GM19025 (cell line): ENCODE results near the gene TIE1.

ENCODE experiments used
- ATAC-seq: cut with Tn5 transposase; IDR thresholded peaks from one replicate; pipeline ENCODE4 v1.9.1; 2021; ENCODE audit warnings: mild to moderate bottlenecking, low read depth, moderate library complexity; ENCODE audit not compliant: unreplicated experiment

The TIE1 gene

DNA sequence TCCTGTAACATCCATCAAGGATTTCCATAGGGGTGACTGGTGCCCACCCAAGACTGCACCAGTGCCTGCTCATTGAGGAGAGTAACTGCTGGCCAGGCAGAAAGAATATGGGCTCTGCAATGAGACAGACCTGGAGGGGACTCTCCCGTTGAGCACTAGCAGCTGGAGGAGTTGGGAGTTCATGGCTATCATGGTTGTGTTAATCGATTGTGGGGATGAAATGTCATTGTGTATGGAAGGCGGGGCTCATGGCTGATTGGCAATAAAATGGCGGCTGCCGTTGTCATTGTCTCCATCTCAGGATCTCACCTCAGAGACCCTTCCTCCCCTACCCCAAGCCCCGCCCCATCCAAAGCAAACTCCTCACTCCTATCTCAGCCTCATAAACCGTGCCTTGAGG lies 27.1 kb upstream of the TIE1 start:
- no peak for ATAC-seq

DNA sequence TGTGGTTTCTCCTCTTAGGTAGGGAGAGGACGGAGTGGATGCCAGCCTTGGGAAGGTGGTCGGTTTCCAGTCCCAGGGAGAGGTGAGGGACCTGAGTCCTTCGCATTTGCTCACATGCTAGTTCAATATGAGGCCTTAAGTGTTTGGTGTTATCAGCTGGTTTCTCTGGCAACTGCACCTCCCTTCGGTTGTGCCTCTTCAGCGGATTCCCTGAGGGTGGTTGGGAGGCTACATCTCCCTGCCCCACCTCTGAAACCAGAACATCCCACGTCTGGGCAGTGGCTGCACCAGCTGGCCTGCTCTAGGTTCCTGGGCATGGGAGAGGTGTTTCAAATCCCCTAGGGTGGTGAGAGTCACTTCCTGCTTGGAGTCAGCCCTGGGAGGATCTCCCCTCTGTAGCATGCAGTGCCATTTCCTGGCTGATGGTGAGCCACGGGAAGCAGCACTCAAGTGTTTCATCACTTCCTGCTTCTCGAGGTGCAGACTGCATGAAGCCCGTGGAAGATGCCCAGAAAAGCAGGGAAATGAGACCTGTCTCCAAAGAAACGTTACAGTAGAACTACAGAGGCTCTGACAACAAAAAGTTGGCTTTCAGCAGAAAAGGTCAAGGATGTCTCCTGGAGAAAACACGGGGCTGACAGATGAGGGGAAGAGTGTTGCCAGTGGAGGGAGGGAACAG lies 26.5 kb upstream of the TIE1 start:
- ATAC-seq, result no peak

DNA sequence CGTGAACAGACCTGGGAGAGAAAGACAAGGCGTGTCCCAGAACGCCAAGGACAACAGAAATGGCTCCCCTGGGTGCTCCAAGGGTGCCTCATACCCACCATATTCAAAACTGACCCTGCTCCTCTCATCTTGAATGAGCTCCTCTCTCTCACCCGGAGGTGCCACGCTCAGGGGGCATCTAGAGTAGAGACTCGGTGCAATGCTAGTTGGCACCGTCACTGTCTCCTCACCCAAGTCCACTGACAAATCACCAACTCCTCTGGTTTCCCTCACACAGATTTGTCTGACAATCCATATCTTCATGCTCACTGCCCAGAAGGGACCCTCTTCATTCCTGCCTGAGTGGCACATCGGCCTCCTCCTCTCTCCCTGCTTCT lies 26.0 kb upstream of the TIE1 start:
- no peak for ATAC-seq

DNA sequence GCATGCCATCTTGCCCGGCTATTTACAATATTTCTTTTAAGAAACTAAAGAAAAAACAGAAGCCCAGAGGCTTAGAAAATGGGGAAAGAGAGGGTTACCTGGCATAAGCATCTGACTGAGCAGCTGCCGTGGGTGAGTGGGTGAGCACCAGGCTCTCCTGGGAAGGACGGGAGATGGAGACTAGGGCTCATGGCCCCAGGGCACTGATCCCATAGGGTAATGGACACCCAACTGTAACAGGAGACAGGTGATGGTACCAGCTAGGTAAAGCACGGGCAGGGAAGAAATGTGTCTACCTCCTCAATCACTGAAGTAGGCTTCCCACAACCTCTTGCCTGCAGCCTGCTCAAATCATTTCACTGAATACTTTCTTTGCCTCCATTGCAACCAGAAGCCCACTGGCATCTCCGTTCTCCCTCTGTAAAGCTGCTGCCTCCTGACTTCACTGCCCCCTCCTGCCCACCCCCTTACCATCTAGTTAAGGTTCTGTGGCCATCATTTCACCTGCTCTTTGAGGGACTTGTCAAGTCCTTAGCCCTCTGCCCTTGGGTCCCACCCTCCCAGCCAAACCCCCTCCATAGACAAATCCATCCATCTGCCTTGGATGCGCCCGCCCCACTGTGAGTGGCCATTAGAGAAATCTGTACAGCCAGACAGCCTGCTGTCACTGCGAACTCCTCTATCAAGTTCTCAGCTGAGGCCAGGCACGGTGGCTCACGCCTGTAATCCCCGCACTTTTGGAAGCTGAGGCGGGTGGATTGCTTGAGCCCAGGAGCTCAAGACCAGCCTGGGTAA lies 24.8 kb upstream of the TIE1 start:
- no peak for ATAC-seq

DNA sequence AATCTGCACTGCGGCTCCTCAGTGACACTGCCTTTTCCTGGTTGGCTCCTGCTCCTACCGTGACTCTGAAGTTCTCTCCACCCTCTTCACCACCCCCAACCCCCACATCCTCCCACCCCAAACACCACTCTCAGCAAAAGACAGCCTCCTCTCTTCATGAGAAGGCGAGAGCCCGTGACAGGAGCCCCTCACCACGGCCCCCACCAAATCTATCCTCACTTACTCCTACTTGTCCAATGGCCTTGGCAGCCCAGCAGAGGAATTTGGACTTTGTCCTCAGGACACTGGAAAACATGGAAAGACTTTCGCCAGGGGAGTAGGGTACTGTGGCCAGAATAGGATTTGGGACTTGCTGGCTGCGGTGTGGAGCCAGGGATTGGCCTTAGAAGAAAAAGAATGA lies 24.1 kb upstream of the TIE1 start:
- no peak for ATAC-seq

DNA sequence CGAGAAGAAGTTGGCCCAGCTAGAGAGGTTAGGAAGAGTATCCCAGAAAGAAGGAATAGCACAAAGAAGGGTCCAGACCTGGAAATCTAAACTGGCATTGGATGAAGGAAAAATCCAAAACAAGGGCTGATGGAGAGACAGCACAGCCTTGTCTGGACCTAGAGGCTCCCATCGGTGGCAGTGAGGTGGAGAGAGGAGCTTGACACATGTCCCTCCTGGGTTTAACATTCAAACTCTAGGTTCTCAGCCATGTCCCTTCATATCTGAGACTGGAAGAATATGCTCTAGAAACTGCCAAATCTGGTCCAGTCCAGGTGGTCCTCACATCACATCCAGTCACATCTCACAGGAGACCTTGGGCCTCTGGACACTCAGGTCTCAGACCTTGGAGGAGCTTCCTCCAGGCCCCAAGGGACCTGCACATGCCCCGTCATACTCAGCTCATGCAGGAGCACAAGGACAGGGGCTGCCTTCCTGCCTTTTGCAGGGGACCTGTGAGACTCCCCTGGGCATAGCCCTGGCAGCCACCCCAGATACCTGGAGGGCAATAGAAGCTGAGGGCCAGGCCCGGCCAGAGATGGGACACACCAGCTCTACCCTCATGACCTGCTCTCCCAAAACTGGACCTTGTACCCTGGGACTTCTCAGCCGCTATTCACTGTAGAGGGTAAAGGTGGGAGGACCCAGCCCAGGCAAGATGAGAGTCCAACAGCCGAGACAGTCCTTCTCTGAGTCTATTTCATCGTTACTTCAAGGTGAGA lies 23.5 kb upstream of the TIE1 start:
- no peak for ATAC-seq

DNA sequence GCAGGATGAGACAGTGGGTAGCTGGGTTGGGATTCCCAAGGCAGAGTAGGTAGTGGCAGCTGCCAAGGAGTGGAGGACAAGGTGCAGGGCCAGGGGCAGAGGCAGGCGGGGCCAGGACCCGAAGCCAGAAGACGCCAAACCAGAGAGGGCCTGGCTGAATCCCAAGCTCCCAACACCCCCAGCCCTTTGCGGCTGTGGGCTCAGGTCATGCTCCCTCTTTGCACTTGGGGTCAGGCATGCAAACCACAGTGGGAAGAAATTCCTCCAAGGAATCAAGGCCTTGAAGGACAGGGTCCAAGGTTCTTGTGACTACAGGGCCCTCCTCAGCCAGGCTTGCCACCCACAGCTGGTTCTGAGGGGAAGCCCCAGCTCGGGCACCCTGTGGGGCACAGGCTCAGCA lies 21.6 kb upstream of the TIE1 start:
- no peak for ATAC-seq

DNA sequence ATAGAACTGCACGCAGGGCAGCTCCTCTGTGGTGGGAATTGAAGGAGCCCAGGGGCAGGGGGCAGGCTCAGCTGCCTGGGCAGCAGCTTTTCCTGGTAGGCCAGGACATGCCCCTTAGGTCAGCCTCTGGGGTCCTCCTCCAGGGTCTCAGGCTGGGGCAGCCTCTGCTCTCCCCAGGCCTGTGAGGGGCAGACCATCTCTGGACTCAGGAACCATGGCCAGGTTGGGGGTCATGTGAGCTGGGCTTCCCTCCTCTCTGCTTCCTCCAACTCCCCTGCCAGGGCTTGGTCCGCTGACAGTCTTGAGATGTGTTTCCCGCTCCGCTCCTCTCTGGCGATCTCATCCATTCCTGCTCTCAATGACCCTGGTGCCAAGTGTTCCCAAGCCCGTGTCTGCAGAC lies 21.1 kb upstream of the TIE1 start:
- ATAC-seq, result no peak

DNA sequence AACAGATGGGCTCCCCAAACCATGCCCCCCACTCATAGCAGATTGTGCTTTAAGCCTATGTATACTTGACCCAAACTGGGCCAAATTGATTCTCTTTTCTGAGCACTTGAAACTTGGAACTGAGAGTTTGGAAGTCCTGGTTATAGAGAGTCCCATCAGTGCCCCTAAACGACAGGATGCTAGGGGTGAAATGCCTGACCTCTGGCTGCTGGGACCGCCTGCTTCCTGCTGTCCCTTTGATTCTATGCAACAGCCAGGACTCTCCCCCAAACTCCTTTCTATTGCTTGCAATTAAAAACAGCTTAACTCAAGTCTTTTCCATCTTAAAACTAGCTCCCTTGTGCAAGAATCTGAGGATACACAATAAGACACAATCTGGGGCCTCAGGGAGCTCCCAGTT lies 20.1 kb upstream of the TIE1 start:
- ATAC-seq, result no peak

DNA sequence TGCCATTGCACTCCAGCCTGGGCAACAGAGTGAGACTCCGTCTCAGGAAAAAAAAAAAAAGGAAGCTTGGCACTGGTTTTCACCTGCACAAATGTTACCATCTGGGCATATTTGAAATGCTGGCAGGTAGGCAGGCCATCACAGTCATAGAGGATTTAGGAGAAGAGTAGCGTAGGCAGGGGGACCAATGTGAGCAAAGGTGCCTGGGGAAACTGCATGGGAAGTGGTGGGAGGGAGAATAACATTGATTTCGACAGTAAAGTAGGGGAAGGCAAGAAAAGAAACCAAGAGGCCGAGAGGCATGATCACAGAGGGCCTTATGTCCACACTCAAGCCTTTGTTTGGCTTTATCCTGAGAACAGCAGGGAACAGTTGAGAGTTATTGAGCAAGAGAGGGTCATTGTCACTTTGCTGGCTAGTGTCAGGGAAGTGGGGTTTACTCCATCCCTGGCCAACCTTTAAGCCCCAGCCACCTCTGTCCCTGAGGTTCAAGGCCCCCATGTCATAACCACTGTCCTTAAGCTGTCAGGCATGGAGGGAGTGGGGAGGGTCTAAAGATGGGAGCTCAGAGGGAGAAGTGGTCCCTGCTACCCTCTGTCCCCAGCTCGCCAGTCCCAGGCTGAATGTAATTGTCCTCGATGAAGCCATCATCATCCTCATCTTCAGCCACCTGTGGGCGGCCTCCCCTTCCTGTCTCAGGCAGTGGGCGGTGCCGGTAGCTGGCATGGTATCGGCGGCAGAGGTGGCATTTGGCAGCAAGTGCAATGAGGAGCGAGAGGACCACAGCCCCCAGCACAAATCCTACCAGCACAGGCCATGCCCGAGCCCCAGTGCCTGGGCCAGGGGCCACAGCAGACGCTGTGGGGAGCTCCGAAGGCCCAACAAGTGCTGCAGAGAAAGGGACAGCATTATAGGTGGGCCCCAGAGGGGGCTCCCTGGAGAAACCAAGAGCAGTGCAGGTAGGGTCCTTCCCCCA lies 18.3 kb upstream of the TIE1 start:
- ATAC-seq, result no peak

DNA sequence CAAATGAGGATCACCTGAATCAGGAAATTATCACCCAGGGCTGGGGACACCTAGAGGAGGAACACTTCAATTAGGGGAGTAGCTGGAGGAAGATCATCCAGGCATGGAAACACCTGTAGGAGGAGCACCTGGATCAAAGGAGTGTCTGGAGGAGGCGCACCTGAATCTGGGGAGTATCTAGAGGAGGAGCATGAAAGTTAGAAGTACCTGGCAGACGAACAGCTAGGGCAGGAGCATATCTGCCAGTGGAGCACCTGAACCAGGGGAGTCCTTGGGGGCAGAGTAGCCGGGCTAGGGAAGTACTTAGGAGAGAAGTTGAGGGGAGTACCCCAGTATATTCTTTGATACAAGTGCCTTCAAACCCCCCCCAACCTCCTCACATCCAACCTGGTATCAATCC lies 16.7 kb upstream of the TIE1 start:
- ATAC-seq, result no peak

DNA sequence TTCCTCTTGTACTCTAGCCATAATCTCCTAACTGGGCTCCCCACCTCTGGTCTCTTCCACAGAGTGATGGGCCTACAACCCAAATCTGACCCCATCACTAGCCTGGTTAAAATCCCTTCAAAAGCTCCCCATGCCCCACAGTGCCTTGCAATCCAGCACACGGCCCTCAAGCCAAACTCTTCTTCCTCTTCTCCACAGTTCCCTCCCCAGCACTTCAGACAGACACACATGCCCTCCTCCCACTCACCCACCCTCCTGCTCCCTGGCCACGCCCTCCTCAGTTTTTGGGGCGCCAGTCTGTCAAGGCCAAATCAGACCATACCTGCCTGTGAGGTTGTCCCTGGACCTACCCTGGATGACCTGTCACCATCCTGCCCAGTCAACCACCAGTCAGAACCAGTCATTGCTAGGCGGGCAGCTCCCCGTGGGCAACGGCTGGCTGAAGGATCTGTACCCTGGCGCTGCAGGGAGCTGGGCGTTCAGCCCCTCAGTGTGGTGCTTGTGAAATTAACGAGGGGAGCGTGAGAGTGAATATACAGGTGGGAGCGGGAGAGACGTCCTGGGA lies 16.2 kb upstream of the TIE1 start:
- ATAC-seq, result no peak

DNA sequence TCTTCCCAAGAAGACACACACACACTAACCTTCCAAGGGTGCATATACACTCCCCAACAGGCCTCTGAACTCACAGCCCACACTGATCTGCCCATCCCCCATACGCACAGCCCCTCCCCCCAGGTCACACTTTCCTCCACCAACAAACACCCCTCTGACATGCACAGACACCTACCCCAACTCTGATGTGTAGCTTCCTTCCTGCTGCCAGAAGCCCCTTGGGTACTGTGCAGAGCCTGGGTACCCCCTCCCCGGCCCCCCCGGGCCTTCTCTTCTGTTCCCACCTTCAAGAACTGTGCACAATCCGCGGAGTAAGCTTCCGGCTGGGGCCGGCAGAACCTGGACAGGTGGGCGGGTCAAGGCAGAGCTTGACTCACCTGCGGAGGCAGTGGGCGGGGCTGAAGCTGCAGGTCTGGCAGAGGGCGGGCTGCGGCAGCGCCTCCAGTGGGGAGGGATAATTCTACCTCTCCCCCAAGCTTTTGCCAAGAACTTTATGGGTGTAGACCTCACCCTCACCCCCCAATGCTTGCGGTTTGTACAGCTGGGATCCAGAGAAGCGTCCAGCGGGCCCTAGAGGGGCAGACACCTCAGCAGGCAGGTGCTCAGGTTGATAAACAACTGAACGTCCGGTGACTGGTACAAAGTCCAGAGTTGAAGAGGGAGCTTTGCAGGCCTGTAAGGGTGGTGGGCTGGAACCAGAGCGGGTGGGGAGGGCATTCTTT lies 15.4 kb upstream of the TIE1 start, which contains the start of gene C1orf210:
C1orf210 (minus strand) TSS at position 313 of the 722 bp plus-strand sequence. CDS start 2,311 bp downstream, outside the sequence.
- no peak for ATAC-seq

DNA sequence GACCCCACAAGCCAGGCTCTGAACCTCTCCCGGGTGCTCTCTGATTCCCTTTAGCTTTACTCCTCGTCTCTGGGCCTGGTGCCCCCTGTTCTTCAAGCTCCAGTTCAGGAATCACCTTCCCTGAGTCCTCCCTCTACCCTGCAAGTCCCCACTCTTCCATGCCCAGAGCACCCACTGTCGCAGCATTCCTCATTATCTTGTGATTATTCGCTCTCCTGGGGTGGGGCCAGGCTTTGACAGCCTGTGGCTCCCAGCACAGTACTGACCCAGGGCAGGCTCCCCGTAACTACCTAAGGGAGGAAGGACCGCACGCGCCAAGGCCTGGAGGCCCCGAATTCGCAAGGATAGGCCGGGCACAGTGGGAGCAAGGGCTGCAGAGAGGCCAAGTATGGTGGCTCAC lies 14.7 kb upstream of the TIE1 start:
- no peak for ATAC-seq

DNA sequence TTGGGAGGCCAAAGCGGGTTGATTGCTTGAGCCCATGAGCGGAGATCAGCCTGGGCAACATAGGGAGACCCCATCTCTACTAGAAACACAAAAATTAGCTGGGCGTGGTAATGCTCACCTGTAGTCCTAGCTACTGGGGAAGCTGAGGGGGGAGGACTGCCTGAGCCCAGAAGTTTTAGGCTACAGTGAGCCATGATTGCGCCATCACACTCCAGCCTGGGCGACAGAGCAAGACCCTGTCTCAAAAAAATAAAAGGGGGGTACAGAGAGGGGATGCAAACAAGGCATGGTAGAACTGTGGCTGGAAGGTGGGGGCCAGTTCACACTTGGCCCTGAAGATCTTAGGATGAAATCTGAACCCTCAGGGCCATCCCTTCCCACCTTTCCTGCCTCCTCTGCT lies 14.2 kb upstream of the TIE1 start:
- no peak for ATAC-seq

DNA sequence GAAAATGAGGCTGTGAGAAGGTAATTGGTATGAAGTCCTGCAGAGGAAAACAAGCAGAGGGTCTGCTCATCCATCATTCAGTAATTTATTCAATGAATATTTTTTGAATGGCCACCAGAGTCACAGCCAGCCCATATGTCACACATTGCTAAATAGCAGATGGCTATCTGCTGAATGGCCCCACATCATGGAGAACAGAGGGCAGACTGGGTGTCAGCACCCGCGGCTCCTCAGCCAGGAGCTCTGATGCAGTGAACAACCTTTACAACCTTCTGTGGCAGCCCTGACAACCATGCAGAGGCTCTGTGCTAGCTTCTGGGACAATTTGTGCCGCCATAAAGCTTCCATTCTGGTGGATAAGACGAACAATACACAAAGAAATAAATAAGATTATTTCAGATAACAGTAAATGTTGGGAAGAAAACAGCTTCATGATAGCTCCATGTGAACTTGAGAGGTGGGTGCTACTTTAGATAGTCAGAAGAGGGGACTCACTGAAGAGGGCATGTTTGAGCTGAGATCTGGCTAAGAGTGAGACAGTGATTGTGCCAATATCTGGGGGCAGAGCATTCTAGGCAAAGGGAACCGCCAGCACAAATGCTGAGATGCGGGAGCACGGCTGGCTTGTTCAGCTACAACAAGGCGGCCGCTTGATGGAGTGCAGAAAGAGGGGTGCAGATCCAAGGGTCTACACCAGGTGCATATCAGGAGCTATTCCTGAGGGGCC lies 12.6 kb upstream of the TIE1 start:
- ATAC-seq, result no peak

DNA sequence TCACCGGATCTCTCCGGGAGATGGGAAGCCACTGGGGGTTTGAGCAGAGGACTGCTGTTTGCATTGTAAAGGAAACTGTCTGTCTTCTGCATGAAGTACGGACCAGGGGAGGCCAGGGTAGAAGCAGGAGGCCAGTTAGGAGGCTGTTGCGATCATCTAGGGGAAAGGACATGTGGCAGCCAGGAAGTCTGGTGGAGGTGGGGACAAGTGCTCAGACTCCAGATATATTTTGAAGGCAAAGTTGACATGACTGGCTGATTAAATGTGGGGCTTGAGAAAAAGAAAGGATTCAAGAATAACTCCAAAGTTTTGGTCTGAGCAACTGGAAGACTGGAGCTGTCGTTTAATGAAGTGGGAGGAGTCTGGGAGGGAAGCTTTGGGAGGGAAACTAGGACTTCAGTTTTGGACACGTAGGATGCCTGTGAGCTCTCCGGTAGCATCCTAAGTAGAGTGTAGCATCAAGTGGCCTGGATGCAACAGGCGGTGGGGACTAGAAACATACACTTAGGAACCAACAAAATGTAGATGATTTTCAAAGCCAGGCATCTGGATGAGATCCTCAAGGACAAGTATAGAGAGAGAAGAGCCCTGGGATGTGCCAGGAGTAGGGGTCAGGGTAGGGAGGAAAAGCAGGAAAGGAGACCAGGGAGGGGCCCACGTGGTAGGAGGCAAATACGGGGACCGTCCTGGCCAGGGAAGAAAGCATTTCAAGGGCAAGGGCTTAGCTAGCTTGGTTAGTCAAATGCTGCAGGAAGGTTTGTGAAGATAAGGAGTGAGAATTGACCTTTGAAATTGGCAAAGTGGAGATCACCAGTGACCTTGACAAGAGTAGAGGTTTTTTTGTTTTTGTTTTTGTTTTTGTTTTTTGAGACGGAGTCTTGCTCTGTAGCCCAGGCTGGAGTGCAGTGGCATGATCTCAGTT lies 11.7 kb upstream of the TIE1 start:
- no peak for ATAC-seq

DNA sequence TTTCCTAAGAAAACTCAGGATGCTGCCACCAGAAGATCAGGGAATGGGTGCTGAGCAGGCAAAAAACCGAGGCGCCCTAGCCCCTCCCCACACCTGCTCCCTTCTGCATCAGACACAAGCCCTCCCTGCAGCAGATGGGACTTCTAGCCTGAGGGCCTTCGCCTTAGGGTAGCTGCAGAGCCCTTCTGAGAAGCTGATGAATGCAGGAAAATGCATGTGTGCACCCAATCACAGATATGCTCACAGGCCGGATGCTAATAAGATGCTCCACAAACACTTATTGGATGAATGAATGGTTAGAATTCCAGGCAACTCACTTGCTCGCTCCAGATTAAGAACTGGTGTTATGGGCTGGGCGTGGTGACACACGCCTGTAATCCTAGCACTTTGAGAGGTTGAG lies 8.6 kb upstream of the TIE1 start:
- no peak for ATAC-seq
